Stomach (tissue), 9 donors: Measurements from ENCODE around the gene PSMD3. TPM values are rescaled to one million over a fixed set of nuclear protein-coding genes. Genes with fewer than 3 reads are reported as not detected.

Experiments
- DNase-seq, 2 donors: peaks; one replicate each; pipeline versions ENCODE4 v3.0.0 to v3.0.0-alpha.2; 2013 to 2019
- H3K27ac ChIP-seq, 5 donors: fragments of 200-600 bp in 4 of 5; sonication (generic) in 4 of 5; one replicate each; pipeline ENCODE4 v1.5.1; 2013 to 2019; ENCODE audit warnings: mild to moderate bottlenecking in 1 of 5, moderate library complexity in 1 of 5
- H3K27me3 ChIP-seq, 3 donors: fragments of 200-600 bp; sonication (generic); one replicate each; pipeline ENCODE4 v1.5.1; 2017 to 2019; ENCODE audit warnings: mixed run types in 1 of 3
- H3K36me3 ChIP-seq, 4 donors: fragments of 200-600 bp; sonication (generic); 1 replicate in 3 of 4; 2 replicates in 1 of 4; pipeline ENCODE4 v1.5.1; 2016 to 2019
- H3K4me1 ChIP-seq, 4 donors: fragments of 200-600 bp; sonication (generic); one replicate each; pipeline ENCODE4 v1.5.1; 2016 to 2019
- H3K4me3 ChIP-seq, 4 donors: fragments of 200-600 bp; sonication (generic) in 3 of 4; one replicate each; pipeline ENCODE4 v1.5.1; 2016 to 2019; ENCODE audit warnings: mild to moderate bottlenecking in 1 of 4
- H3K9me3 ChIP-seq, 4 donors: fragments of 200-600 bp; sonication (generic); one replicate each; pipeline ENCODE4 v1.5.1; 2016 to 2019
- CTCF ChIP-seq, 7 experiments: fragments of 450-650 bp in 4 of 7; fragments of 200-600 bp in 3 of 7; sonication (generic) in 3 of 7; IDR thresholded peaks; one replicate each; pipeline ENCODE4 v1.5.1; 2016 to 2019; ENCODE audit warnings: antibody characterized with exemption in 7 of 7, control low read depth in 2 of 7, mild to moderate bottlenecking in 1 of 7
- EP300 ChIP-seq: sonication (generic); formaldehyde crosslinking; IDR thresholded peaks from one replicate; pipeline ENCODE4 v1.6.1; 2017; ENCODE audit warnings: antibody characterized with exemption
- POLR2A ChIP-seq, 4 donors: fragments of 450-650 bp; IDR thresholded peaks; one replicate each; pipeline ENCODE4 v1.6.1; 2016; ENCODE audit warnings: antibody characterized with exemption in 4 of 4, control low read depth in 2 of 4, mild to moderate bottlenecking in 1 of 4, moderate library complexity in 1 of 4
- POLR2AphosphoS5 ChIP-seq, 3 donors: sonication (generic); formaldehyde crosslinking; IDR thresholded peaks; one replicate each; pipeline ENCODE4 v1.6.1; 2016; ENCODE audit warnings: antibody characterized with exemption in 3 of 3
- WGBS, 5 donors: extraction: QIAGEN DNeasy Blood & Tissue Kit in 3 of 5; methylation state at CpG; one replicate each; pipeline versions ENCODE4 v1.1.5 to v1.1.7; 2013 to 2018; 5-methylcytosine and 5-hydroxymethylcytosine counted together
- intact Hi-C: fragments of 100-400 bp; cut with DNase I; formaldehyde crosslinking; loops from one replicate; pipeline ENCODE4 v1.15.1; 2023; ENCODE audit warnings: low total_unique reads
- polyA plus RNA-seq, 3 donors: library from polyadenylated mRNA; stranded (reverse); fragments of 200-250 nt; gene quantifications; one replicate each; pipeline ENCODE4 v1.2.3, GENCODE V29; 2013
- total RNA-seq, 5 donors: library from RNA; depleted of rRNA; stranded (reverse); fragments of >200 nt; gene quantifications; one replicate each; pipeline versions ENCODE4 v1.1.0 to v1.2.3, GENCODE V29; 2014 to 2016
- donor health status: healthy with polysubstance abuse.
- donor health status: Bipolar disorder and iron deficiency.
- donor health status: healthy.

PSMD3 gene
- total and polyA plus RNA-seq, 8 donors: 13.4 to 140 (median 47.3) TPM

- intact Hi-C loops: no loop called here
- DNase-seq: no peak
These were observed 667 bp downstream of the PSMD3 start for GRCh38 chr17:39981207-39981741.

GRCh38 chr17:39981766-39982375 lies 1.3 kb downstream of the PSMD3 start:
- intact Hi-C loops: no loop called here
- Histone ChIP-seq H3K27ac (peak overlapping the region in 3 of 5 donors; percentile 93 to 97 (median 94)), H3K4me3 (peak overlapping the region; percentile 75 to 99 (median 91)), H3K36me3 (peaks cover 26 to 34% (median 31%) of the 10 kb centered on the region in 4 donors), H3K9me3 (no peaks in the 10 kb centered on the region), H3K27me3 (peaks cover 0 to 18% (median 0%) of the 10 kb centered on the region in 3 donors), H3K4me1 (peaks cover 8 to 37% (median 31%) of the 10 kb centered on the region in 4 donors)
- TF ChIP-seq POLR2A (IDR thresholded peaks at IDR 0.05): no peak
- TF ChIP-seq EP300: no peak
- TF ChIP-seq CTCF (IDR thresholded peaks at IDR 0.05): no peak
- no peak for TF ChIP-seq POLR2AphosphoS5 (IDR thresholded peaks at IDR 0.05)
- WGBS, 5 donors: 9 to 19% (median 13%) methylated on average over 7 of the region's 7 CpGs
- no peak for DNase-seq

More at GRCh38 chr17:39981207-39981741, 667 bp downstream of the PSMD3 start:
- peaks cover 8 to 37% (median 31%) of the 10 kb centered on the region in 4 donors for H3K4me1 ChIP-seq
- TF ChIP-seq POLR2A (IDR thresholded peaks at IDR 0.05) (no peak), CTCF (IDR thresholded peaks at IDR 0.05) (no peak), EP300 (no peak), POLR2AphosphoS5 (IDR thresholded peaks at IDR 0.05) (no peak)
- peak overlapping the region; percentile 91 to 97 (median 94) for H3K27ac ChIP-seq
- H3K27me3 ChIP-seq: peaks cover 0 to 24% (median 0%) of the 10 kb centered on the region in 3 donors
- WGBS, 5 donors: 0 to 1% (median 0%) methylated on average over 8 to 15 of the region's 15 CpGs
- H3K4me3 ChIP-seq: peak overlapping the region; percentile 75 to 99 (median 91)
- H3K9me3 ChIP-seq: no peaks in the 10 kb centered on the region
- peaks cover 20 to 28% (median 25%) of the 10 kb centered on the region in 4 donors for H3K36me3 ChIP-seq

GRCh38 chr17:39988206-39988810 lies 7.7 kb downstream of the PSMD3 start:
- 89 to 94% (median 91%) methylated on average over 11 of the region's 11 CpGs for WGBS, 5 donors
- TF ChIP-seq EP300: no peak
- no peak for TF ChIP-seq CTCF (IDR thresholded peaks at IDR 0.05)
- TF ChIP-seq POLR2A (IDR thresholded peaks at IDR 0.05): no peak
- TF ChIP-seq POLR2AphosphoS5 (IDR thresholded peaks at IDR 0.05): no peak
- no peaks in the 10 kb centered on the region for H3K27me3 ChIP-seq

GRCh38 chr17:39994448-39994847 lies 13.8 kb downstream of the PSMD3 start:
- Histone ChIP-seq H3K4me1 (peaks cover 0 to 5% (median 0%) of the 10 kb centered on the region in 4 donors), H3K27ac (no peak overlapping the region), H3K36me3 (peaks cover 81 to 95% (median 91%) of the 10 kb centered on the region in 4 donors), H3K27me3 (no peaks in the 10 kb centered on the region), H3K4me3 (no peak overlapping the region), H3K9me3 (no peaks in the 10 kb centered on the region)
- DNase-seq: no peak
- TF ChIP-seq POLR2A (IDR thresholded peaks at IDR 0.05) (no peak), EP300 (no peak), POLR2AphosphoS5 (IDR thresholded peaks at IDR 0.05) (no peak), CTCF (IDR thresholded peaks at IDR 0.05) (no peak)
- 90 to 96% (median 95%) methylated on average over 10 to 11 of the region's 11 CpGs for WGBS, 5 donors
- intact Hi-C loops: no loop called here

More at GRCh38 chr17:39988206-39988810, 7.7 kb downstream of the PSMD3 start:
- H3K27ac ChIP-seq: no peak overlapping the region
- peaks cover 0 to 5% (median 2%) of the 10 kb centered on the region in 4 donors for H3K4me1 ChIP-seq
- H3K36me3 ChIP-seq: peaks cover 89 to 98% (median 96%) of the 10 kb centered on the region in 4 donors
- intact Hi-C loops: no loop called here
- H3K4me3 ChIP-seq: no peak overlapping the region
- no peaks in the 10 kb centered on the region for H3K9me3 ChIP-seq
- no peak for DNase-seq
